ENCODE measurements around the gene TNIK. TPM values are rescaled to one million over a fixed set of nuclear protein-coding genes. Genes with fewer than 3 reads are reported as not detected.

TNIK gene
- total RNA-seq, 1 donor, result 24.2 TPM

- H3K4me3 ChIP-seq (ENCODE audit: low read depth, low read length), result no peak overlapping the region
- TF ChIP-seq CTCF (IDR thresholded peaks at IDR 0.05; ENCODE audit: insufficient read depth, low read length), result no peak
- no peak for DNase-seq (ENCODE audit: low read depth)
Observed at GRCh38 chr3:171065732-171066131, 394.5 kb downstream of the TNIK start.

GRCh38 chr3:171064461-171064860, 395.7 kb downstream of the TNIK start:
- no peak for TF ChIP-seq CTCF (IDR thresholded peaks at IDR 0.05; ENCODE audit: insufficient read depth, low read length)
- no peak for DNase-seq (ENCODE audit: low read depth)
- no peak overlapping the region for H3K4me3 ChIP-seq (ENCODE audit: low read depth, low read length)

GRCh38 chr3:171061749-171062148, 398.5 kb downstream of the TNIK start:
- no peak overlapping the region for H3K4me3 ChIP-seq (ENCODE audit: low read depth, low read length)
- DNase-seq (ENCODE audit: low read depth), result no peak
- no peak for TF ChIP-seq CTCF (IDR thresholded peaks at IDR 0.05; ENCODE audit: insufficient read depth, low read length)

GRCh38 chr3:171059978-171060377, 400.2 kb downstream of the TNIK start:
- H3K4me3 ChIP-seq (ENCODE audit: low read depth, low read length), result no peak overlapping the region
- no peak for DNase-seq (ENCODE audit: low read depth)
- TF ChIP-seq CTCF (IDR thresholded peaks at IDR 0.05; ENCODE audit: insufficient read depth, low read length), result no peak

GRCh38 chr3:171058873-171059603, 401.2 kb downstream of the TNIK start:
- no peak for TF ChIP-seq CTCF (IDR thresholded peaks at IDR 0.05; ENCODE audit: insufficient read depth, low read length)
- no peak for DNase-seq (ENCODE audit: low read depth)
- no peak overlapping the region for H3K4me3 ChIP-seq (ENCODE audit: low read depth, low read length)

GRCh38 chr3:171058058-171058457, 402.1 kb downstream of the TNIK start:
- TF ChIP-seq CTCF (IDR thresholded peaks at IDR 0.05; ENCODE audit: insufficient read depth, low read length), result no peak
- H3K4me3 ChIP-seq (ENCODE audit: low read depth, low read length), result no peak overlapping the region
- DNase-seq (ENCODE audit: low read depth), result peak; percentile 81

GRCh38 chr3:171057072-171057471, 403.1 kb downstream of the TNIK start:
- no peak for DNase-seq (ENCODE audit: low read depth)
- H3K4me3 ChIP-seq (ENCODE audit: low read depth, low read length), result no peak overlapping the region
- no peak for TF ChIP-seq CTCF (IDR thresholded peaks at IDR 0.05; ENCODE audit: insufficient read depth, low read length)

Data from fibroblast of the aortic adventitia (primary cell).